Trophoblast cell (in vitro differentiated cells and primary cell): ENCODE data around the gene ATG14. TPM values are rescaled to one million over a fixed set of nuclear protein-coding genes. Genes with fewer than 3 reads are reported as not detected.
"Not testable (repeated sequence)": the region's sequence is repeated elsewhere in the genome, so short reads cannot be mapped to it uniquely, and the experiment has no call there.

ENCODE experiments used
- DNase-seq, 2 donors: peaks; one replicate each; pipeline ENCODE4 v3.0.0-alpha.2; 2016
- H2AFZ ChIP-seq: 2 replicates; pipeline ENCODE4 v1.6.1; 2013; ENCODE audit warnings: low read length, moderate library complexity, mild to moderate bottlenecking; ENCODE audit not compliant: insufficient read depth, poor library complexity
- H2AK5ac ChIP-seq: 2 replicates; pipeline ENCODE4 v1.6.1; 2013; ENCODE audit warnings: mild to moderate bottlenecking, low read length
- H2BK120ac ChIP-seq: 2 replicates; pipeline ENCODE4 v1.6.1; 2013; ENCODE audit warnings: low read length, mild to moderate bottlenecking, moderate library complexity; ENCODE audit not compliant: insufficient read depth, poor library complexity
- H2BK12ac ChIP-seq: 2 replicates; pipeline ENCODE4 v1.6.1; 2013; ENCODE audit warnings: mild to moderate bottlenecking, low read length, moderate library complexity
- H2BK5ac ChIP-seq: 2 replicates; pipeline ENCODE4 v1.6.1; 2013; ENCODE audit warnings: low read length, low read depth, moderate library complexity, mild to moderate bottlenecking; ENCODE audit not compliant: poor library complexity
- H3K14ac ChIP-seq: 2 replicates; pipeline ENCODE4 v1.6.1; 2013; ENCODE audit warnings: mild to moderate bottlenecking, low read length
- H3K18ac ChIP-seq: 2 replicates; pipeline ENCODE4 v1.6.1; 2013; ENCODE audit warnings: mild to moderate bottlenecking, low read length
- H3K23ac ChIP-seq: 2 replicates; pipeline ENCODE4 v1.6.1; 2013; ENCODE audit warnings: low read length
- H3K27ac ChIP-seq: 2 replicates; pipeline ENCODE4 v1.5.1; 2013; ENCODE audit warnings: low read depth, mild to moderate bottlenecking, inconsistent platforms, low read length, moderate library complexity
- H3K27me3 ChIP-seq: 2 replicates; pipeline ENCODE4 v1.6.1; 2013; ENCODE audit warnings: inconsistent platforms, mild to moderate bottlenecking, low read length, moderate library complexity; ENCODE audit not compliant: insufficient read depth
- H3K36me3 ChIP-seq, 2 experiments: 1 replicate in 1 of 2; 2 replicates in 1 of 2; pipeline ENCODE4 v1.6.1; 2013; ENCODE audit warnings: low read length in 2 of 2, mild to moderate bottlenecking in 2 of 2, moderate library complexity in 1 of 2; ENCODE audit not compliant: insufficient read depth in 2 of 2, control insufficient read depth in 1 of 2
- H3K4ac ChIP-seq: 2 replicates; pipeline ENCODE4 v1.6.1; 2013; ENCODE audit warnings: low read depth, mild to moderate bottlenecking, low read length, moderate library complexity
- H3K4me1 ChIP-seq, 2 experiments: 1 replicate in 1 of 2; 2 replicates in 1 of 2; pipeline ENCODE4 v1.6.1; 2013; ENCODE audit warnings: low read length in 2 of 2, mild to moderate bottlenecking in 2 of 2, moderate library complexity in 1 of 2; ENCODE audit not compliant: insufficient read depth in 2 of 2, control insufficient read depth in 1 of 2
- H3K4me2 ChIP-seq: 2 replicates; pipeline ENCODE4 v1.6.1; 2013; ENCODE audit warnings: inconsistent platforms, mild to moderate bottlenecking, low read length, moderate library complexity
- H3K4me3 ChIP-seq: 2 replicates; pipeline ENCODE4 v1.5.1; 2013; ENCODE audit warnings: mild to moderate bottlenecking, low read depth, low read length, inconsistent platforms
- H3K79me1 ChIP-seq: one replicate; pipeline ENCODE4 v1.6.1; 2013; ENCODE audit warnings: low read length
- H3K79me2 ChIP-seq: 2 replicates; pipeline ENCODE4 v1.6.1; 2013; ENCODE audit warnings: low read length, mild to moderate bottlenecking; ENCODE audit not compliant: control insufficient read depth, insufficient read depth, poor library complexity
- H3K9ac ChIP-seq: 2 replicates; pipeline ENCODE4 v1.6.1; 2013; ENCODE audit warnings: mild to moderate bottlenecking, low read length
- H3K9me3 ChIP-seq: 2 replicates; pipeline ENCODE4 v1.6.1; 2013; ENCODE audit warnings: low read depth, mild to moderate bottlenecking, control low read depth, inconsistent platforms, low read length; ENCODE audit not compliant: insufficient read depth
- H4K12ac ChIP-seq: 2 replicates; pipeline ENCODE4 v1.6.1; 2013; ENCODE audit warnings: low read depth, mild to moderate bottlenecking, low read length, moderate library complexity
- H4K8ac ChIP-seq: 2 replicates; pipeline ENCODE4 v1.6.1; 2013; ENCODE audit warnings: low read depth, mild to moderate bottlenecking, low read length, moderate library complexity
- H4K91ac ChIP-seq: one replicate; pipeline ENCODE4 v1.6.1; 2013; ENCODE audit warnings: low read depth, mild to moderate bottlenecking, low read length, moderate library complexity
- WGBS: extraction: QIAGEN DNeasy Blood & Tissue Kit; methylation state at CpG from one replicate; pipeline ENCODE4 v1.1.7; 2013; ENCODE audit warnings: missing lambda C conversion rate; ENCODE audit not compliant: insufficient read length, insufficient coverage; ENCODE audit errors: extremely low coverage; 5-methylcytosine and 5-hydroxymethylcytosine counted together
- polyA plus RNA-seq: library from polyadenylated mRNA; stranded (reverse); fragments of 200-250 nt; gene quantifications from 2 replicates; pipeline ENCODE4 v1.2.3, GENCODE V29; 2013

Gene ATG14
- 7.1 and 7.2 TPM in 2 replicates for polyA plus RNA-seq

DNA sequence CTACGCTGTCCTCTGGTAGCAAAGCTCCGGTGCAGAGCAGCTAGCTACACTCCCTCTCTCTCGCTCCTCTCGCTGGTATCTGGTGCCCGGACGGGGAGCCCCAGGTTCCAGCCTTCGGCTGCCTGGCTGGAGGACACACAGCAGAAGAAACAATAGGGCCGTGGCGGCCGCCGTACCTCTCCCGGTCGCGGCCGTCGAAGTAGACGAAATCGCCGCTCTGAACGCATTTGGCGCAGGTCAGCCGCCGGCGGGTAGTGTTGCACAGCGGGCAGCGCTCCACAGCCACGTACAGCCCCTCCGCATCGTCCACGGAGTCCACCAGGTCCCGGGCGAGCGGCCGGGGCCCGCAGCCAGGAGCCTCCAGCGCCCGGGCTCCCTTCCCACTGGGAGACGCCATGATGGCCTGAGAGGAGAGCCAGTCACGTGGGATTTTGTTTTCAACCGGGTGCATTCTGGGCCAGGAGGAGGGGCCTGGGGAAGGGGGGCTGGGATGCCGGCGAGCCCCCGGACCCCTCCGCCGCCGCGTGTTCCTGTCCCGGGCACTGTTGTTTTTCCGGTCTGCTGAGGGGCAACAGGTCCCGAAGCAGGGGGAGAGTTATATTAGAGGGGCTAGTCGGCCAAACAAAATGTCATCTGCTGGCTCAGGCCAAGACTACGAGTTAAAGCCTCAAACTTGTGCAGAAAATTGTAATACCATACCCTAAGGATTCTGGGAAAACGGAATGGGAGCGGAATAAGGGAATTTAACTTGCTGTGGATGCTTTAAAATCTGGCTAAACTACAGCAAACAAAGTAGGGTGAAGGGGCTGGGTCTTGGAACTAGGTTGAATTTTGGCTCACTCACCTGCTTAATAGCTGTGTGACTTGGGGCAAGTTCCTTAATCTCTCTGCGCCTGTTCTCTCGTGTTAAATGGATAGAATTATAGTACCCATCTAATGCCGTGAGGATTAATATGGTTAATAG is at the start of gene ATG14:
ATG14 (minus strand) TSS at position 405 of the 964 bp plus-strand sequence; CDS start at position 397, 8 bp downstream.
- Histone ChIP-seq H2BK5ac (peak within 1 kb of the TSS; percentile 70), H2AK5ac (no peak within 1 kb of the TSS), H3K4ac (peak within 1 kb of the TSS; percentile 31), H3K27ac (no peak within 1 kb of the TSS), H4K91ac (peak within 1 kb of the TSS; percentile 69), H3K4me2 (peak within 1 kb of the TSS; percentile 93), H3K23ac (no peak within 1 kb of the TSS), H4K8ac (peak within 1 kb of the TSS; percentile 97), H3K18ac (peak within 1 kb of the TSS; percentile 95), H3K79me1 (peaks cover 6% of the 10 kb centered on the region), H3K14ac (peak within 1 kb of the TSS; percentile 86), H4K12ac (peak within 1 kb of the TSS; percentile 98), H3K4me3 (peak within 1 kb of the TSS; percentile 98), H2BK12ac (no peak within 1 kb of the TSS), H3K4me1 (no peaks in the 10 kb centered on the region), H3K36me3 (no peaks in the 10 kb centered on the region), H3K27me3 (no peaks in the 10 kb centered on the region), H2AFZ (peak within 1 kb of the TSS; percentile 99), H3K79me2 (peaks cover 7% of the 10 kb centered on the region), H3K9ac (peak within 1 kb of the TSS; percentile 83), H3K9me3 (no peaks in the 10 kb centered on the region), H2BK120ac (peak within 1 kb of the TSS; percentile 18)
- WGBS, result no CpG with 5 or more reads among the region's 57 CpGs
- peak; percentile 55 to 77 for DNase-seq

- no peak overlapping the region for H2BK120ac ChIP-seq
These were observed 47.3 kb upstream of the ATG14 start for GRCh38 chr14:55458800-55459515.

GRCh38 chr14:55457496-55457895 is 45.9 kb upstream of the ATG14 start:
- Histone ChIP-seq H3K27ac (no peak overlapping the region), H3K23ac (no peak overlapping the region), H4K8ac (no peak overlapping the region), H3K4ac (no peak overlapping the region), H3K27me3 (no peaks in the 10 kb centered on the region), H4K91ac (no peak overlapping the region), H3K9me3 (no peaks in the 10 kb centered on the region), H3K14ac (no peak overlapping the region), H4K12ac (no peak overlapping the region), H3K9ac (no peak overlapping the region), H3K4me2 (no peak overlapping the region), H3K4me1 (peaks cover 8% of the 10 kb centered on the region in 2 experiments), H3K18ac (no peak overlapping the region), H2BK12ac (no peak overlapping the region), H3K4me3 (no peak overlapping the region), H3K36me3 (no peaks in the 10 kb centered on the region), H3K79me1 (peaks cover 2% of the 10 kb centered on the region), H2AFZ (no peak overlapping the region), H2BK120ac (no peak overlapping the region), H3K79me2 (no peaks in the 10 kb centered on the region), H2AK5ac (no peak overlapping the region), H2BK5ac (no peak overlapping the region)
- DNase-seq, result no peak
- no CpG with 5 or more reads among the region's 6 CpGs for WGBS

More at GRCh38 chr14:55458800-55459515, 47.3 kb upstream of the ATG14 start:
- no peaks in the 10 kb centered on the region for H3K79me2 ChIP-seq
- no peak overlapping the region for H4K12ac ChIP-seq
- no peak overlapping the region for H3K4ac ChIP-seq
- DNase-seq, result peak in 1 of 2 donors; percentile 9
- no peak overlapping the region for H2BK5ac ChIP-seq
- no peak overlapping the region for H4K91ac ChIP-seq
- no peaks in the 10 kb centered on the region for H3K36me3 ChIP-seq
- no peaks in the 10 kb centered on the region for H3K9me3 ChIP-seq
- no peak overlapping the region for H2BK12ac ChIP-seq
- no peak overlapping the region for H3K23ac ChIP-seq
- H4K8ac ChIP-seq, result no peak overlapping the region
- H3K4me3 ChIP-seq, result no peak overlapping the region
- H3K18ac ChIP-seq, result no peak overlapping the region
- H3K27me3 ChIP-seq, result no peaks in the 10 kb centered on the region
- H3K9ac ChIP-seq, result no peak overlapping the region
- H3K4me1 ChIP-seq, result peaks cover 8% of the 10 kb centered on the region in 2 experiments
- no peak overlapping the region for H3K27ac ChIP-seq
- no peak overlapping the region for H3K14ac ChIP-seq
- H3K4me2 ChIP-seq, result no peak overlapping the region
- WGBS, result no CpG with 5 or more reads among the region's 9 CpGs
- H2AFZ ChIP-seq, result no peak overlapping the region
- H3K79me1 ChIP-seq, result peaks cover under 1% of the 10 kb centered on the region
- no peak overlapping the region for H2AK5ac ChIP-seq

DNA sequence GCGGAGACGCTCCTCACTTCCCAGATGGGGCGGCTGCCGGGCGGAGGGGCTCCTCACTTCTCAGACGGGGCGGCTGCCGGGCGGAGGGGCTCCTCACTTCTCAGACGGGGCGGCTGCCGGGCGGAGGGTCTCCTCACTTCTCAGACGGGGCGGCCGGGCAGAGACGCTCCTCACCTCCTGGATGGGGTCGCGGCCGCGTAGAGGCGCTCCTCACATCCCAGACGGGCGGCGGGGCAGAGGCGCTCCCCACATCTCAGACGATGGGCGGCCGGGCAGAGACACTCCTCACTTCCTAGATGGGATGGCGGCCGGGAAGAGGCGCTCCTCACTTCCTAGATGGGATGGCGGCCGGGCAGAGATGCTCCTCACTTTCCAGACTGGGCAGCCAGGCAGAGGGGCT is 44.8 kb upstream of the ATG14 start:
- H3K18ac ChIP-seq, H2BK12ac ChIP-seq, H3K23ac ChIP-seq, H4K8ac ChIP-seq, H2AK5ac ChIP-seq, H4K91ac ChIP-seq, H3K36me3 ChIP-seq, H3K4me1 ChIP-seq, H2BK5ac ChIP-seq, H3K14ac ChIP-seq, H3K9me3 ChIP-seq, H3K4ac ChIP-seq, H2BK120ac ChIP-seq, H3K79me2 ChIP-seq, H3K27me3 ChIP-seq, H3K4me2 ChIP-seq, H3K4me3 ChIP-seq, H4K12ac ChIP-seq, H3K9ac ChIP-seq, H3K27ac ChIP-seq, H2AFZ ChIP-seq, H3K79me1 ChIP-seq, DNase-seq: not testable (repeated sequence)
- no CpG with 5 or more reads among the region's 34 CpGs for WGBS
